ENCODE data around the gene USP53.

GRCh38 chr4:119231491-119231890, 19.0 kb downstream of the USP53 start:
- no peak for TF ChIP-seq KDM5A (IDR thresholded peaks at IDR 0.05)
- no peak for TF ChIP-seq CTCF (IDR thresholded peaks at IDR 0.05)
- TF ChIP-seq HOXA7 (CRISPR knock-in tag; IDR thresholded peaks at IDR 0.05) = no peak
- no peak for TF ChIP-seq MAX (IDR thresholded peaks at IDR 0.05)

Measured in A549 (cell line).